OCI-LY3 (cell line): ENCODE measurements around the gene PRKAR1A.

Source experiments
- EZH2phosphoT487 ChIP-seq: fragments of 200-600 bp; shearing (Covaris generic); IDR thresholded peaks from 2 replicates; pipeline ENCODE4 v1.6.1; 2018; ENCODE audit warnings: antibody characterized with exemption, mixed run types, low read depth
- TF ChIP-seq, protein P1 (sequence below): fragments of 200-600, 300-600 bp; sonication (generic); IDR thresholded peaks from 2 replicates; pipeline ENCODE4 v1.5.1; 2014; ENCODE audit warnings: antibody characterized with exemption, low read length, low read depth

DNA sequence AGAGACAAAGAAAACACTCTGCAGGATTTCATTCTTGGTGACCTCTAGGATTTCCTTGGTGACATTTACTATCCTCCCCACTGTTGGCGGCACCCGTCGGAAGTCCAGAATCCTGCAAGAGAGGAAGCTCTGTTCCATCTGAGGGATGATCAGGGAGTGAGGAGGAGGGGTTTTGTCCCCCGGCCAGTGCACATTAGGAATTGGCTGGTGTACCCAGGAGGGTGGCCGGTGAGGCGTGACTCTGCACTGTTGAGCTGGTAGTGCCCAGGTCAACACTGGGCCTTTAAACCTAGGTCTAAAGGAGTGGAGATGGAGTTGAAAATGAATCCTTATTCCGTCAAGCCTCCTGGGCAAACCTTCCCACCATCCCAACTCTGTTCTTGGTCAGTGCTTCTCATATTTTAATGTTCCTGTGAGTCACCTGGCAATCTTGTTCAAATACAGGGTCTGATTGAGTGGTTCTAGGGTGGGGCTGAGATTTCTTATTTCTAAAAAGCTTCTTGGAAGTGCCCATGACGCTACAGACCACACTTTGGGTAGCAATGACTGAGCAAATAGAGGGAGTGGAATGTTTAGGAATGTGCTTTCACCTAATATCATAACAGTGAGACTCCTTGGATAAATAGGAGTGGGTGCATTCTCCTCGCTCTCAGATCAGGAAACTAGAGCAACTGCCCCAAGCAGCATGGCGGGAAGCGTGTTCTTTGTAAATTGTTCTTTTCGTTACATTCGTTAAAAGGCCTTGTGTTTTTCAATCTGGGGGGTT lies 30.7 kb downstream of the PRKAR1A start:
- TF ChIP-seq, protein P1, sequence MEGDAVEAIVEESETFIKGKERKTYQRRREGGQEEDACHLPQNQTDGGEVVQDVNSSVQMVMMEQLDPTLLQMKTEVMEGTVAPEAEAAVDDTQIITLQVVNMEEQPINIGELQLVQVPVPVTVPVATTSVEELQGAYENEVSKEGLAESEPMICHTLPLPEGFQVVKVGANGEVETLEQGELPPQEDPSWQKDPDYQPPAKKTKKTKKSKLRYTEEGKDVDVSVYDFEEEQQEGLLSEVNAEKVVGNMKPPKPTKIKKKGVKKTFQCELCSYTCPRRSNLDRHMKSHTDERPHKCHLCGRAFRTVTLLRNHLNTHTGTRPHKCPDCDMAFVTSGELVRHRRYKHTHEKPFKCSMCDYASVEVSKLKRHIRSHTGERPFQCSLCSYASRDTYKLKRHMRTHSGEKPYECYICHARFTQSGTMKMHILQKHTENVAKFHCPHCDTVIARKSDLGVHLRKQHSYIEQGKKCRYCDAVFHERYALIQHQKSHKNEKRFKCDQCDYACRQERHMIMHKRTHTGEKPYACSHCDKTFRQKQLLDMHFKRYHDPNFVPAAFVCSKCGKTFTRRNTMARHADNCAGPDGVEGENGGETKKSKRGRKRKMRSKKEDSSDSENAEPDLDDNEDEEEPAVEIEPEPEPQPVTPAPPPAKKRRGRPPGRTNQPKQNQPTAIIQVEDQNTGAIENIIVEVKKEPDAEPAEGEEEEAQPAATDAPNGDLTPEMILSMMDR, result no peak
- TF ChIP-seq EZH2phosphoT487, result no peak
